ENCODE data around the gene PCDHB14.
"Not testable (repeated sequence)": the region's sequence is repeated elsewhere in the genome, so short reads cannot be mapped to it uniquely, and the experiment has no call there.

PCDHB14 gene

GRCh38 chr5:141213656-141214339 lies 9.3 kb upstream of the PCDHB14 start, which contains the start of gene PCDHB13:
TSS of gene PCDHB13 (plus strand) at chr5:141213919. CDS start at chr5:141214124, 205 bp downstream.
- peaks cover 72% of the 10 kb centered on the region for H3K9me3 ChIP-seq (ENCODE audit: control insufficient read depth, low read length)
- not testable (repeated sequence) for H3K36me3 ChIP-seq (ENCODE audit: control insufficient read depth, insufficient read depth, low read length, severe bottlenecking); H3K9ac ChIP-seq (ENCODE audit: low read length); H3K27me3 ChIP-seq (replicated peaks; ENCODE audit: control insufficient read depth, insufficient read depth, low read length); H3K4me1 ChIP-seq (ENCODE audit: control insufficient read depth, insufficient read depth, low read length)
- H3K4me3 ChIP-seq (ENCODE audit: low read length): peak within 1 kb of the TSS; percentile 27
- peak; percentile 43 for DNase-seq (ENCODE audit: low read depth)

- H3K9me3 ChIP-seq (ENCODE audit: control insufficient read depth, low read length): peaks cover 72% of the 10 kb centered on the region
- DNase-seq (ENCODE audit: low read depth); H3K4me3 ChIP-seq (ENCODE audit: low read length); H3K4me1 ChIP-seq (ENCODE audit: control insufficient read depth, insufficient read depth, low read length); H3K27me3 ChIP-seq (replicated peaks; ENCODE audit: control insufficient read depth, insufficient read depth, low read length); H3K36me3 ChIP-seq (ENCODE audit: control insufficient read depth, insufficient read depth, low read length, severe bottlenecking); H3K9ac ChIP-seq (ENCODE audit: low read length): not testable (repeated sequence)
Observed at GRCh38 chr5:141214583-141214982, 8.6 kb upstream of the PCDHB14 start.

GRCh38 chr5:141215504-141215903 lies 7.6 kb upstream of the PCDHB14 start:
- not testable (repeated sequence) for H3K4me1 ChIP-seq (ENCODE audit: control insufficient read depth, insufficient read depth, low read length); H3K36me3 ChIP-seq (ENCODE audit: control insufficient read depth, insufficient read depth, low read length, severe bottlenecking); H3K9ac ChIP-seq (ENCODE audit: low read length); DNase-seq (ENCODE audit: low read depth); H3K4me3 ChIP-seq (ENCODE audit: low read length); H3K27me3 ChIP-seq (replicated peaks; ENCODE audit: control insufficient read depth, insufficient read depth, low read length)
- peaks cover 74% of the 10 kb centered on the region for H3K9me3 ChIP-seq (ENCODE audit: control insufficient read depth, low read length)

- not testable (repeated sequence) for H3K36me3 ChIP-seq (ENCODE audit: control insufficient read depth, insufficient read depth, low read length, severe bottlenecking); H3K9ac ChIP-seq (ENCODE audit: low read length); H3K27me3 ChIP-seq (replicated peaks; ENCODE audit: control insufficient read depth, insufficient read depth, low read length); H3K4me1 ChIP-seq (ENCODE audit: control insufficient read depth, insufficient read depth, low read length); DNase-seq (ENCODE audit: low read depth); H3K4me3 ChIP-seq (ENCODE audit: low read length)
- H3K9me3 ChIP-seq (ENCODE audit: control insufficient read depth, low read length): peaks cover 78% of the 10 kb centered on the region
Observed at GRCh38 chr5:141216035-141216434, 7.1 kb upstream of the PCDHB14 start.

DNA sequence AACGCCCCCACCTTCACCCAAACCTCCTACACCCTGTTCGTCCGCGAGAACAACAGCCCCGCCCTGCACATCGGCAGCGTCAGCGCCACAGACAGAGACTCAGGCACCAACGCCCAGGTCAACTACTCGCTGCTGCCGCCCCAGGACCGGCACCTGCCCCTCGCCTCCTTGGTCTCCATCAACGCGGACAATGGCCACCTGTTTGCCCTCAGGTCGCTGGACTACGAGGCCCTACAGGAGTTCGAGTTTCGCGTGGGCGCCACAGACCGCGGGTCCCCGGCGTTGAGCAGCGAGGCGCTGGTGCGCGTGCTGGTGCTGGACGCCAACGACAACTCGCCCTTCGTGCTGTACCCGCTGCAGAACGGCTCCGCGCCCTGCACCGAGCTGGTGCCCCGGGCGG lies 1.7 kb downstream of the PCDHB14 start:
- not testable (repeated sequence) for H3K27me3 ChIP-seq (replicated peaks; ENCODE audit: control insufficient read depth, insufficient read depth, low read length); DNase-seq (ENCODE audit: low read depth); H3K9ac ChIP-seq (ENCODE audit: low read length); H3K36me3 ChIP-seq (ENCODE audit: control insufficient read depth, insufficient read depth, low read length, severe bottlenecking); H3K4me3 ChIP-seq (ENCODE audit: low read length); H3K4me1 ChIP-seq (ENCODE audit: control insufficient read depth, insufficient read depth, low read length)
- H3K9me3 ChIP-seq (ENCODE audit: control insufficient read depth, low read length): peaks cover 64% of the 10 kb centered on the region

DNA sequence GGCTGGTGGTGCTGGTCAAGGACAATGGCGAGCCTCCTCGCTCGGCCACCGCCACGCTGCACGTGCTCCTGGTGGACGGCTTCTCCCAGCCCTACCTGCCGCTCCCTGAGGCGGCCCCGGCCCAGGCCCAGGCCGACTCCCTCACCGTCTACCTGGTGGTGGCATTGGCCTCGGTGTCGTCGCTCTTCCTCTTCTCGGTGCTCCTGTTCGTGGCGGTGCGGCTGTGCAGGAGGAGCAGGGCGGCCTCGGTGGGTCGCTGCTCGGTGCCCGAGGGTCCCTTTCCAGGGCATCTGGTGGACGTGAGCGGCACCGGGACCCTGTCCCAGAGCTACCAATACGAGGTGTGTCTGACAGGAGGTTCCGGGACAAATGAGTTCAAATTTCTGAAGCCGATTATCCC lies 2.3 kb downstream of the PCDHB14 start:
- not testable (repeated sequence) for H3K36me3 ChIP-seq (ENCODE audit: control insufficient read depth, insufficient read depth, low read length, severe bottlenecking); H3K9ac ChIP-seq (ENCODE audit: low read length); H3K4me3 ChIP-seq (ENCODE audit: low read length); H3K27me3 ChIP-seq (replicated peaks; ENCODE audit: control insufficient read depth, insufficient read depth, low read length); DNase-seq (ENCODE audit: low read depth); H3K4me1 ChIP-seq (ENCODE audit: control insufficient read depth, insufficient read depth, low read length)
- peaks cover 63% of the 10 kb centered on the region for H3K9me3 ChIP-seq (ENCODE audit: control insufficient read depth, low read length)

GRCh38 chr5:141234109-141234667 lies 11.0 kb downstream of the PCDHB14 start:
- DNase-seq (ENCODE audit: low read depth): peak; percentile 27
- Histone ChIP-seq H3K4me3 (ENCODE audit: low read length) (peak overlapping the region; percentile 46), H3K36me3 (ENCODE audit: control insufficient read depth, insufficient read depth, low read length, severe bottlenecking) (no peaks in the 10 kb centered on the region), H3K9me3 (ENCODE audit: control insufficient read depth, low read length) (peaks cover 84% of the 10 kb centered on the region), H3K4me1 (ENCODE audit: control insufficient read depth, insufficient read depth, low read length) (no peaks in the 10 kb centered on the region), H3K27me3 (replicated peaks; ENCODE audit: control insufficient read depth, insufficient read depth, low read length) (no peaks in the 10 kb centered on the region), H3K9ac (ENCODE audit: low read length) (no peak overlapping the region)

- not testable (repeated sequence) for H3K4me1 ChIP-seq (ENCODE audit: control insufficient read depth, insufficient read depth, low read length); H3K4me3 ChIP-seq (ENCODE audit: low read length); H3K27me3 ChIP-seq (replicated peaks; ENCODE audit: control insufficient read depth, insufficient read depth, low read length); H3K9ac ChIP-seq (ENCODE audit: low read length); DNase-seq (ENCODE audit: low read depth); H3K36me3 ChIP-seq (ENCODE audit: control insufficient read depth, insufficient read depth, low read length, severe bottlenecking)
- H3K9me3 ChIP-seq (ENCODE audit: control insufficient read depth, low read length): peaks cover 93% of the 10 kb centered on the region
Observed at GRCh38 chr5:141235922-141236321, 12.8 kb downstream of the PCDHB14 start.

DNA sequence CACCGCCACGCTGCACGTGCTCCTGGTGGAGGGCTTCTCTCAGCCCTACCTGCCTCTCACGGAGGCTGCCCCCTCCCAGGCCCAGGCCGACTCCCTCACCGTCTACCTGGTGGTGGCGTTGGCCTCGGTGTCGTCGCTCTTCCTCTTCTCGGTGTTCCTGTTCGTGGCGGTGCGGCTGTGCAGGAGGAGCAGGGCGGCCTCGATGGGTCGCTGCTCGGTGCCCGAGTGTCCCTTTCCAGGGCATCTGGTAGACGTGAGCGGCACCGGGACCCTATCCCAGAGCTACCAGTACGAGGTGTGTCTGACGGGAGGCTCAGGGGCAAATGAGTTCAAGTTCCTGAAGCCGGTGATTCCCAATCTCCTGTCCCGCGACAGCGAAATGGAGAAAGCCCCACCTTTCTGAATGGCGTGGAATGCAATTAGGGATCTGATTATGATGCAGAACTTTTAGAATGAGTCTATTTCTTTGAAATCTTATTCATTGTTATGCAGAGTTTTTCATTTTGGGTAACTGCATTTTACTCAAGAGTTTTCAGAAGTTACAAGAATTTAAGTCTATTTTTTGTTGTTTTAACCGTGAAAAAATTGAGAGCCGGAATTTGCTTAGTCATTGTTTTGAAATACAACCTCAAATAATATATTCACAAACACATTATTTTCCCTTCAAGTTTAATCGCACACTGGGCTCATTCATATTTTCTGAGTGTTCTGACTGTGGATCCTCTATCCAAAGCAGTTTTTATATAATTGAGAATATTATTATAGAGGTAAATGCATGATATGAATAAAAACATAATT lies 13.6 kb downstream of the PCDHB14 start:
- H3K9ac ChIP-seq (ENCODE audit: low read length): no peak overlapping the region
- H3K27me3 ChIP-seq (replicated peaks; ENCODE audit: control insufficient read depth, insufficient read depth, low read length): no peaks in the 10 kb centered on the region
- H3K36me3 ChIP-seq (ENCODE audit: control insufficient read depth, insufficient read depth, low read length, severe bottlenecking): no peaks in the 10 kb centered on the region
- H3K4me1 ChIP-seq (ENCODE audit: control insufficient read depth, insufficient read depth, low read length): no peaks in the 10 kb centered on the region
- no peak for DNase-seq (ENCODE audit: low read depth)
- H3K4me3 ChIP-seq (ENCODE audit: low read length): no peak overlapping the region
- H3K9me3 ChIP-seq (ENCODE audit: control insufficient read depth, low read length): peaks cover 93% of the 10 kb centered on the region

- no peaks in the 10 kb centered on the region for H3K27me3 ChIP-seq (replicated peaks; ENCODE audit: control insufficient read depth, insufficient read depth, low read length)
- H3K9ac ChIP-seq (ENCODE audit: low read length): no peak overlapping the region
- H3K9me3 ChIP-seq (ENCODE audit: control insufficient read depth, low read length): peaks cover 97% of the 10 kb centered on the region
- DNase-seq (ENCODE audit: low read depth): no peak
- H3K4me3 ChIP-seq (ENCODE audit: low read length): no peak overlapping the region
- no peaks in the 10 kb centered on the region for H3K36me3 ChIP-seq (ENCODE audit: control insufficient read depth, insufficient read depth, low read length, severe bottlenecking)
- no peaks in the 10 kb centered on the region for H3K4me1 ChIP-seq (ENCODE audit: control insufficient read depth, insufficient read depth, low read length)
Observed at GRCh38 chr5:141241496-141241895, 18.4 kb downstream of the PCDHB14 start.

GRCh38 chr5:141245250-141245717 lies 22.1 kb downstream of the PCDHB14 start, which contains the start of gene PCDHB15:
TSS of gene PCDHB15 (plus strand) at chr5:141245395. CDS start at chr5:141245579, 184 bp downstream.
- Histone ChIP-seq H3K4me3 (ENCODE audit: low read length) (peak within 1 kb of the TSS; percentile 32), H3K36me3 (ENCODE audit: control insufficient read depth, insufficient read depth, low read length, severe bottlenecking) (no peaks in the 10 kb centered on the region), H3K9ac (ENCODE audit: low read length) (no peak within 1 kb of the TSS), H3K27me3 (replicated peaks; ENCODE audit: control insufficient read depth, insufficient read depth, low read length) (no peaks in the 10 kb centered on the region), H3K9me3 (ENCODE audit: control insufficient read depth, low read length) (peaks cover 92% of the 10 kb centered on the region), H3K4me1 (ENCODE audit: control insufficient read depth, insufficient read depth, low read length) (no peaks in the 10 kb centered on the region)
- DNase-seq (ENCODE audit: low read depth): peak; percentile 19
